Pancreas (tissue), 10 donors: ENCODE data around the gene FRS3. TPM values are rescaled to one million over a fixed set of nuclear protein-coding genes. Genes with fewer than 3 reads are reported as not detected.

Source experiments
- ATAC-seq, 4 donors: fragments of 200-7000 bp; cut with Tn5 transposase; one replicate each; pipeline versions ENCODE4 v1.8.0 to v1.9.1; 2020; ENCODE audit warnings: mild to moderate bottlenecking in 4 of 4, moderate library complexity in 4 of 4
- DNase-seq, 6 donors: peaks; one replicate each; pipeline ENCODE4 v3.0.0-alpha.2; 2020
- FAIRE-seq: peaks from 2 replicates; lab custom pipeline; 2012; peaks lifted over from hg19 to GRCh38; lab: Jason Lieb, UNC
- H3K27ac ChIP-seq, 4 donors: fragments of 200-600 bp; sonication (generic); 1 replicate in 3 of 4; 2 replicates in 1 of 4; pipeline versions ENCODE4 v1.5.0 to v1.8.0; 2020
- H3K27me3 ChIP-seq, 4 donors: fragments of 200-600 bp; one replicate each; pipeline ENCODE4 v1.8.0; 2021
- H3K36me3 ChIP-seq, 3 donors: fragments of 200-600 bp; sonication (generic) in 1 of 3; one replicate each; pipeline versions ENCODE4 v1.5.0 to v1.8.0; 2020 to 2021
- H3K4me1 ChIP-seq, 3 donors: fragments of 200-600 bp; one replicate each; pipeline ENCODE4 v1.8.0; 2021
- H3K4me3 ChIP-seq, 4 donors: fragments of 200-600 bp; sonication (generic) in 2 of 4; one replicate each; pipeline versions ENCODE4 v1.5.0 to v1.8.0; 2020 to 2021
- H3K9me3 ChIP-seq, 4 donors: fragments of 200-600 bp; one replicate each; pipeline ENCODE4 v1.8.0; 2021
- WGBS, 2 donors: extraction: QIAGEN DNeasy Blood & Tissue Kit; methylation state at CpG; one replicate each; pipeline ENCODE4 v1.1.7; 2013; 5-methylcytosine and 5-hydroxymethylcytosine counted together
- intact Hi-C, 3 donors: fragments of 100-400 bp; cut with DNase I; formaldehyde crosslinking; loops; one replicate each; pipeline versions ENCODE4 v1.11.1 to v1.14.2; 2022
- polyA plus RNA-seq, 2 donors: library from polyadenylated mRNA; stranded (reverse); fragments of 200-250 nt; gene quantifications; one replicate each; pipeline ENCODE4 v1.2.3, GENCODE V29; 2013
- total RNA-seq, 6 donors: library from RNA; stranded (reverse); fragmentation: NEBNext Ultra II Directional in 4 of 6; extraction: Animal tissue kit (Norgen Biotek cat#: 25700) in 4 of 6; gene quantifications; one replicate each; pipeline versions ENCODE4 v1.2.1 to v1.2.4, GENCODE V29; 2021 to 2023
- TF ChIP-seq, protein P1 (sequence below), 4 donors: fragments of 200-600 bp; sonication (generic) in 3 of 4; IDR thresholded peaks; one replicate each; pipeline versions ENCODE4 v1.5.0 to v1.8.0; 2021; ENCODE audit warnings: antibody characterized with exemption in 4 of 4
- donor health status: healthy with polysubstance abuse.
- donor health status: DM: no; HTN: no; CAD: no; lungs with moderate emphysema.
- donor health status: DM: no; HTN: no; CAD: no.
- donor health status: control.
- donor health status: control.
- donor health status: Bipolar disorder and iron deficiency.
- donor health status: DM: yes; HTN: yes; CAD: no.
- donor health status: DM: no; HTN: no; CAD: no.
- donor health status: DM: no; HTN: no; CAD: no.
- donor health status: DM: yes; HTN: yes; CAD: no.

FRS3 gene
- total and polyA plus RNA-seq, 8 donors = 2.1 to 7.8 (median 3.7) TPM

DNA sequence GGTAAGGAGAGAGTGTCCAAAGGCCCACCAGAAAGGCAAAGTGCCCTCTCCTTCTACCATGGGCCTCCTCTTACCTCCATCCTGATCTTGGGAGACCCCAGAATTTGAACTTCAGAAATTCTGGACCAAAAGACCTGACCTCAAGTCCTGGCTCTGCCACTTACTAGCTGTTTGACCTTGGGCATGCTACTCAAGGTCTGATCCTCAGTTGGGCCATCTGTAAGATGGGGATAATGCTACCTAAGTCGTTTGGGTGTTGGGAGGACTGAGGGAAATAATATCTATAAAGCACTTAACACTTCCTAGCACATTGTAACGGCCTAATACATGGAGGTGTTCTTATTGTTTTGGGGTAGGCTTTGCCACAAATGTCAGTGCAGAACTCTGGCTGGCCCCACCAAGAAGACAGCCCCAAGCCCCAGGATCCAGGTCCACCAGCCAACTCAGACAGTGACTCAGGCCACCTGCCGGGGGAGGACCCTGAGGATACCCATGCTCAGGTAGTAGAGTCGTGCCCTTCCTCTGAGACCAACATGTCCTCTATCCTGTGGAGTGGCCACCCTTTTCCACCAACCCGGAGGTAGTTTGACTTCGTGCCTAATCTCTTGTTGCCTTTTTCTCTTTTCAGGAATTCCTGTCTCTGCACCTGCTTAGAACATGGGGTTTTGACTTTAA lies 3.5 kb upstream of the FRS3 start:
- DNase-seq (peak in 1 of 6 donors; percentile 20), ATAC-seq (no peak), FAIRE-seq (no peak)
- peaks cover 12 to 23% (median 14%) of the 10 kb centered on the region in 3 donors for H3K4me1 ChIP-seq
- TF ChIP-seq, protein P1, sequence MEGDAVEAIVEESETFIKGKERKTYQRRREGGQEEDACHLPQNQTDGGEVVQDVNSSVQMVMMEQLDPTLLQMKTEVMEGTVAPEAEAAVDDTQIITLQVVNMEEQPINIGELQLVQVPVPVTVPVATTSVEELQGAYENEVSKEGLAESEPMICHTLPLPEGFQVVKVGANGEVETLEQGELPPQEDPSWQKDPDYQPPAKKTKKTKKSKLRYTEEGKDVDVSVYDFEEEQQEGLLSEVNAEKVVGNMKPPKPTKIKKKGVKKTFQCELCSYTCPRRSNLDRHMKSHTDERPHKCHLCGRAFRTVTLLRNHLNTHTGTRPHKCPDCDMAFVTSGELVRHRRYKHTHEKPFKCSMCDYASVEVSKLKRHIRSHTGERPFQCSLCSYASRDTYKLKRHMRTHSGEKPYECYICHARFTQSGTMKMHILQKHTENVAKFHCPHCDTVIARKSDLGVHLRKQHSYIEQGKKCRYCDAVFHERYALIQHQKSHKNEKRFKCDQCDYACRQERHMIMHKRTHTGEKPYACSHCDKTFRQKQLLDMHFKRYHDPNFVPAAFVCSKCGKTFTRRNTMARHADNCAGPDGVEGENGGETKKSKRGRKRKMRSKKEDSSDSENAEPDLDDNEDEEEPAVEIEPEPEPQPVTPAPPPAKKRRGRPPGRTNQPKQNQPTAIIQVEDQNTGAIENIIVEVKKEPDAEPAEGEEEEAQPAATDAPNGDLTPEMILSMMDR (IDR thresholded peaks at IDR 0.05) = no peak
- no peaks in the 10 kb centered on the region for H3K36me3 ChIP-seq
- peak overlapping the region in 1 of 4 donors; percentile 8 for H3K27ac ChIP-seq
- no peaks in the 10 kb centered on the region for H3K27me3 ChIP-seq
- no peak overlapping the region for H3K4me3 ChIP-seq
- intact Hi-C loops = loop anchor here in 2 of 3 donors (10.0 kb wide), 2 partner anchors 152 to 262 kb away; no protein-coding TSS in a partner anchor
- no peaks in the 10 kb centered on the region for H3K9me3 ChIP-seq
- 76 to 83% methylated on average over 6 of the region's 6 CpGs for WGBS, 2 donors

DNA sequence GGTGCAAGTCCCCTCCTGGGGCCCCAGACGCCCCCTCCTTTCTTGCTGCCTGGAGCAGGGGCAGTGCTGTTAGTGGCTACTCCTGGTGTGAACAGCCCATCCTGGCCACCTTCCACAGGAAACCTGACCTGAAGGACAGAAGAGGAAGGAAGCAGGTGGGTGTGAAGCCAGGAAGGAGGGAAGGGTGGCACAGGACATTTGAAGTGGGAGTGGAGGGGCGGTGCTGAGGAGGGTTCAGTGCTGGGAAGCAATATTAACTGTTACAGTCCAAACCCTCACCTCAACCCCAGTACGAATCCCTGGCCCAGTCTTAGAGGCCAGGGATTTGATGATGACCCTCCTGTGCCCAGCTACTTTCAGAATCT lies 1.6 kb upstream of the FRS3 start:
- DNase-seq (peak in 3 of 6 donors; percentile 58 to 68 (median 65)), ATAC-seq (peak; percentile 4 to 16 (median 10)), FAIRE-seq (no peak)
- TF ChIP-seq, protein P1 (IDR thresholded peaks at IDR 0.05) = no peak
- H3K4me1 ChIP-seq = peaks cover 12 to 23% (median 14%) of the 10 kb centered on the region in 3 donors
- H3K27me3 ChIP-seq = no peaks in the 10 kb centered on the region
- no peaks in the 10 kb centered on the region for H3K36me3 ChIP-seq
- intact Hi-C loops = loop anchor here in 2 of 3 donors (10.0 kb wide), 2 partner anchors 153 to 263 kb away; no protein-coding TSS in a partner anchor
- H3K27ac ChIP-seq = peak overlapping the region; percentile 6 to 91 (median 66)
- peak overlapping the region in 2 of 4 donors; percentile 71 to 79 for H3K4me3 ChIP-seq
- WGBS, 2 donors = 8 to 19% methylated on average over 3 of the region's 3 CpGs
- no peaks in the 10 kb centered on the region for H3K9me3 ChIP-seq

DNA sequence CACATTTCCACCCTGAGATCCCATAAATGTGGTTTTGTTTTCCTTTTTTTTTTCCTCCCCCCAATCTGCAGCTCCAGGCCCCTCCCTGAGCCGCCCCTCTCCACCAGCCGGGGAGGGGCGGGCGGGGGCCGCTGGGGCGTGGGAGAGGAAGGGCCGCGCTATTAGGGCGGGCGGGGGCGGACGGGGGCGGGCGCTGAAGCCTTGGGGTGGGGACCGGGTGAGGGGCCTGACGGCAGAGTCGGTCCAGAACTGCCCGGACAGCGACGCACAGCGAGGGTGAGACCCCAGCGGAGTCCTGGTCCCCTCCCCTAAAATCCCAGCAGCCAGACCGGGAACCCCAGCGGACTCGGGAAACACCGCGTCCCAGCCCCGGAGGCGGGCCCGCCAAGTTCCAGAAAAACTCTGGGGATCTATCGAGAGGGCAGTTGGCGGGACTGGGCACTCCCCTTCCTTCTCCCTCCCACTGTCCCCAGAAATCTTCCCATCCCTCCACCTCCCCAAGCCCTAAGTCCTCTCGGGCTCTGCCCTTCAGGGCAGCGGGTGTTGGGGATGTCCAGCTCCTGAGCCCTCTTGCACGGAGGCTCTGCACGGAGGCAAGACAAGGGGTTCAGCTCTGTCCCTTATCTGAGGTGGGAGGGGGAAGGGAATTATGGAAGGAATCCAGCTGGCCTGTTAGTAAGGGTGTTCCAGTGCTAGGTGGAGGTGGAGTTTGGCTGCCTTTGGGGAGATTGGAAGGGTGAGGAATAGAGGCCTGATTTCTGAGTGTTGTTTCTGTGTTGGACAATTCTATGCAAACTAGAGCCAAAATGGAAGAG lies 1.1 kb upstream of the FRS3 start, which contains the start of gene PRICKLE4:
Gene PRICKLE4 (plus strand): TSS at position 232 of the 815 bp plus-strand sequence. CDS start 2,692 bp downstream, outside the sequence.
- WGBS, 2 donors = 0 to 1% methylated on average over 30 to 34 of the region's 36 CpGs
- ATAC-seq = peak; percentile 64 to 73 (median 68)
- H3K9me3 ChIP-seq = no peaks in the 10 kb centered on the region
- H3K27ac ChIP-seq = peak within 1 kb of the TSS; percentile 50 to 91 (median 72)
- no peak for FAIRE-seq
- H3K36me3 ChIP-seq = no peaks in the 10 kb centered on the region
- H3K27me3 ChIP-seq = no peaks in the 10 kb centered on the region
- TF ChIP-seq, protein P1 (IDR thresholded peaks at IDR 0.05) = no peak
- peak; percentile 65 to 86 (median 78) for DNase-seq
- peaks cover 7 to 19% (median 9%) of the 10 kb centered on the region in 3 donors for H3K4me1 ChIP-seq
- H3K4me3 ChIP-seq = peak within 1 kb of the TSS; percentile 51 to 79 (median 64)
- intact Hi-C loops = loop anchor here in 2 of 3 donors (10.0 kb wide), 2 partner anchors 154 to 264 kb away; no protein-coding TSS in a partner anchor

DNA sequence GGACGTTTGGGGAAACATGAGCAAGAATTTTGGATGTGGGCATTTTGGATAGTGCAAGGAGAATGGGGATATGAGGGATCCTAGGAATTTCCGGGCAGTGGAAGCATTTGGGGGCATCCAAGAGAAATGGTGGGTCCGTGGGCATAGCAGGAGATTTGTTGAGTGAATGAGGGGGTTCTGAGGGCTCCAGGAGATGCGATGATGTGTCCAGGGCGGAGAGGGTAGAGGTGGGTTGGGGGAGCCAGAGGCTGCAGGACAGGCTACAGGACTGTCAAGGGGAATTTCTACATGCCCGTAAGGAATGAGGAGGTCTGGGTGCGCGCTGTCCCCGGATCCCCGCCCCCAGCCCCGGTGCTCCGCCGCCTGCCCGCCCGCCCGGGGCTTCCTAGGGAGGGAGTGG lies 364 bp downstream of the FRS3 start:
- no peak for FAIRE-seq
- ATAC-seq = no peak
- 0 to 1% methylated on average over 11 to 16 of the region's 16 CpGs for WGBS, 2 donors
- Histone ChIP-seq H3K9me3 (no peaks in the 10 kb centered on the region), H3K27ac (no peak overlapping the region), H3K4me1 (peaks cover 5 to 14% (median 6%) of the 10 kb centered on the region in 3 donors), H3K36me3 (no peaks in the 10 kb centered on the region), H3K27me3 (no peaks in the 10 kb centered on the region), H3K4me3 (peak overlapping the region; percentile 28 to 79 (median 64))
- intact Hi-C loops = loop anchor here in 1 of 3 donors (10.0 kb wide), 1 partner anchor 175 kb away; no protein-coding TSS in a partner anchor
- TF ChIP-seq, protein P1 (IDR thresholded peaks at IDR 0.05) = no peak
- DNase-seq = peak in 1 of 6 donors; percentile 59
